Inferior parietal cortex (tissue), 1 donor: ENCODE measurements around the gene PANX3.
A peak's percentile ranks its signal among the peaks of the same experiment; 100 is the strongest.
"Not testable (repeated sequence)": the region's sequence is repeated elsewhere in the genome, so short reads cannot be mapped to it uniquely, and the experiment has no call there.

Experiments used
- DNase-seq: peaks from one replicate; pipeline ENCODE4 v3.0.0-alpha.2; 2016; ENCODE audit errors: extremely low spot score

The PANX3 gene

GRCh38 chr11:124611064-124611463 is at the start of gene PANX3:
Gene PANX3 (plus strand): TSS chr11:124611428. CDS start chr11:124611557, 129 bp downstream.
- DNase-seq, result no peak

DNA sequence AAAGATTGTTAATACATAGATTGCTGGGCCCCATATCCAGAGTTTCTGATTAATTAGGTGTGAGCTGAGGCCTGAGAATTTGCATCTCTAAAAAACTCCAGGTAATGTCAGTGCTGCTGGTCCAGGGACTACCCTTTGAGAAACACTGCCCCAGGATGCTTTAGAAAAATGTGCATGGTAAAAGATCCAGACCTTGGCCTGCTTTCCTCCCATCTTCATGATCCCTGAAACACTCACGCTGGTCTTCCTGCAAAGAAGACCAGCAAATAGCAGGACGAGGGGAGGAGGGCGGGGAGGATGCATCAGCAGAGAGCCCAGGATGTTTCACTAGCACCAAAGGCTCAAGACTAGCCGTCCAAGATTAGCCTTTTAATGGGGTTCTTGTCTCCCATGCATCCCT is 41.5 kb upstream of the PANX3 start, which contains the start of gene OR8A1:
Gene OR8A1 (plus strand): TSS at position 301 of the 400 bp plus-strand sequence. CDS start 123 bp downstream, outside the sequence.
- no peak for DNase-seq

DNA sequence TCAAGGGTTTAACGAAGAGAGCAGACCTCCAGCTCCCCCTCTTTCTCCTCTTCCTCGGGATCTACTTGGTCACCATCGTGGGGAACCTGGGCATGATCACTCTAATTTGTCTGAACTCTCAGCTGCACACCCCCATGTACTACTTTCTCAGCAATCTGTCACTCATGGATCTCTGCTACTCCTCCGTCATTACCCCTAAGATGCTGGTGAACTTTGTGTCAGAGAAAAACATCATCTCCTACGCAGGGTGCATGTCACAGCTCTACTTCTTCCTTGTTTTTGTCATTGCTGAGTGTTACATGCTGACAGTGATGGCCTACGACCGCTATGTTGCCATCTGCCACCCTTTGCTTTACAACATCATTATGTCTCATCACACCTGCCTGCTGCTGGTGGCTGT is 41.1 kb upstream of the PANX3 start:
- no peak for DNase-seq

GRCh38 chr11:124577716-124578427 is 33.4 kb upstream of the PANX3 start:
- no peak for DNase-seq

DNA sequence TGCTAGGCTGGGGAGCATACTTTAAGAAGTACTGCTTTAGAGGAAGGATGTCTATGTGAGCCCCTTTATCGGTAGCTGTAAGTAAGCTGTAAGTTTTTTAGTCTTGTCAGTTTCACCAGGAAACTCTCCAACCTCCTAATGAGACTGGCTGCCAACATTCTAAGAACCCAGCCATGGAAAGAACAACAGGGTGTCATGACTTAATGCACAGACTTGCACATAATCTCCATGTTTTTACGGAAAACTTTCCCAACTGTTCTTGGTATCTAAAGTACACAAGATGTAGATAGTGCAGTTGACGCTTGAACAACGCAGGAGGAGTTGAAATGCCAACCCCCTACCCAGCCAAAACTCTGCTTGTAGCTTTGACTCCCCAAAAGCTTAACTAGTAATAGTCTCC is 32.5 kb upstream of the PANX3 start:
- no peak for DNase-seq

DNA sequence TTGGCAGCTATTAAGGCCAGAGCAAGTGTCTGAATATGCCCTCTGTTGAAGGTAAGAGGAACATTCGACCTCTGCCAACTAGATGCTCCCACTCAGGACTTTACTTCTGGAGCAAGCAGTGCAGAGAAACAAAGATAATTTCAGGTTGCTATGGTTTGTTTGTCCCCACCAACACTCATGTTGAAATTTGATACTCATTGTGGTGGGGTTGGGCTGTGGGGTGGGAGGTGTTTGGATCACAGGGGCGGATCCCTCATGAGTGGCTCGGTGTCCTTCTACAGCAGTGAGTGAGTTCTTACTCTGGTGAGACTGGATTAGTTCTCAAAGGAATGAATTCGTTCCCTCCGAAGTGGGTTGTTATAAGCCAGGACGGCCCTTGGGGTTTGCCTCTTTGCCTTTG is 29.4 kb upstream of the PANX3 start:
- DNase-seq, result no peak

GRCh38 chr11:124582565-124582964 is 28.7 kb upstream of the PANX3 start:
- DNase-seq, result no peak

DNA sequence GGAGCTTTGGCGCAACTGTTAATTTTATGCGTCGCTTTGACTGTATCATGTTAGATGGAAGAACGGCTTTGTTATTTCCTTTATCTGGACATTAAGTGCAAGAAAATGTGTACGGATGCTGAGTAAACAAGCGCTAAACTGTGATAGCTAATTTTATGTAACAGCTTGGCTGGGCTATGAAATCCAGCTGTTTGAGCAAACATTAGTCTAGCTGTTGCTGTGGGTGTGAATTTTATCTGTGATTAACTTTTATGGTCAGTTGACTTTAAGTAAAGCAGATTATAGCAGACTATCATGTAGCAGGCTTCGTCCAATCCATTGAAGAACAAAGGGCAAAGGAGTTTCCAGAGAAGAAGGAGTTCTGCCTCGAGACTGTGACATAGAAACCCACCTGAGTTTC is 27.4 kb upstream of the PANX3 start:
- DNase-seq, result no peak

DNA sequence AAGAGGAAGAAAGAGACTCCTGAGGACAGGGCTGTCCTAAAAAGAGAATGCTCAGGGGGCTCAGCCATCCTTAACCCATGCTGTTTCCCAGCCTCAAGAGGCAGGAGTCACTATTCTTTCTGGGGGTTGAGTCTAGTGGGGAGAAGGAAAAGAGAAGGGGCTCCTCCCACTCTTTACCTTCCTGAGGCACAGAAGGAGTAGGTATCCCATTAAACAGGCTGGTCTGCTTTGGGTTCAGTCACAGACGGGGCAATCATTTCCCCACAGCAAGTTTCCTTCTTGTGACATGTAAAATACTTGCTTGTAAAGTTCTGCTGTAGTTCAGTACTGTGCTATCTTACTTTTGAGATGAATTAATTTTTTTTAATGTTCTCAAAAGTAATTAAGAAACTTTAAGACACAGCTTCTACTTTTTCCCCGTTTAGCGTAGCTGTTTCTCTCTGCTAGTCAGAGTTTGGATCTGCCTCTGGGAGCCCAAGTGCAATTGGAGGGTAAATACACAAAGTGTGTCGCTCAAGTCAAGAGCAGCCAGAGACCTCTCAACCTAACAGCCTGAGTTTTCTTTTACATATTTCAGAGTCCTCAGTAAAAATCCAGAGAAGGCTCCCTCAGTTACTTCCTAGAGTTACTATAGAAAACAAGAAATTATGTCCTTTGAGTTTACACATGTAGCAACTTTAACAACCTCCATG is 26.4 kb upstream of the PANX3 start:
- DNase-seq, result no peak

DNA sequence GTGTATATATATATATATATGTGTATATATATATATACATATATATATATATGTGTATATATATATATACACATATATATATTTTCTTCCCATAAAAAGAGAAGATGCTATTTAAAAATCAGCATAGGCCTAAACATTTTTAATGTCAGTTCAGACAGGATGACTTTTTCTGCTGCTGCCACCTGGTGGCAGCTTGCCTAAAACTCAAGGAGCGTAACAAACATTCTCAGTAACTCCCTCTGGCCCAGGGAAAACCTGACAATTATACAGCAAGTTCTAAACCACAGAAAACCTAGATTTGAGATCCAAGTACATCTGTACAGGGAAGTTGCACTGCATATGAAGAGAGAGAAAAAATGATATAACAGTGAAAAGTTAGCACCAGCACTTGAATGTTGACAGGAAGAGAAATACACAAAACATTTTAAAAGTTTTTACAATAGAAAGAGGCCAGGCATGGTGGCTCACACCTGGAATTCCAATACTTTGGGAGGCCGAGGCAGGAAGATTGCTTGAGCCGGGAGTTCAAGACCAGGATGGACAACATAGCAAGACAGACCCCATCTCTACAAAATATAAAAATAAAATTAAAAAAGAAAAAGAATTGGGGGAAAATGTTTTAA is 24.9 kb upstream of the PANX3 start:
- peak; percentile 81 for DNase-seq

GRCh38 chr11:124591430-124591829 is 19.8 kb upstream of the PANX3 start:
- no peak for DNase-seq

- DNase-seq, result no peak
Measured at GRCh38 chr11:124592627-124593026, 18.6 kb upstream of the PANX3 start.

- no peak for DNase-seq
Measured at GRCh38 chr11:124595302-124595701, 15.9 kb upstream of the PANX3 start.

DNA sequence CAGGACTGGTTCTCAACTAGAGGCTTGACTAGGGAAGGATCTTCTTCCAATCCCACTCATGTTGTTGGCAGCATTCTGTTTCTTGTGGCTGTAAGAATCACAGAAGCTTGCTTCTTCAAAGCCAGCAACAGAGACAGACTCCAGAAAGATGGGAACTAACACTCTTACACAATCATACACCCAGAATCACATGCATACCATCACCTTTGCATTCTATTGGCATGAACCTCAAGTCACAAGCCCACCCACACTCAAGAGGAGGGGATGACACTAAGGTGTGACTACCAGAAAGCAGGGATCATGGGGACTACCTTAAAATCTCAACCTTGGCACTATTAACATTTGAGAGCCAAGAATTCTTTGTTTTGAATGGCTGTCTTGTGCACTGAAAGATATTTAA is 13.6 kb upstream of the PANX3 start:
- DNase-seq, result no peak

GRCh38 chr11:124600621-124601320 is 10.5 kb upstream of the PANX3 start:
- DNase-seq, result no peak

DNA sequence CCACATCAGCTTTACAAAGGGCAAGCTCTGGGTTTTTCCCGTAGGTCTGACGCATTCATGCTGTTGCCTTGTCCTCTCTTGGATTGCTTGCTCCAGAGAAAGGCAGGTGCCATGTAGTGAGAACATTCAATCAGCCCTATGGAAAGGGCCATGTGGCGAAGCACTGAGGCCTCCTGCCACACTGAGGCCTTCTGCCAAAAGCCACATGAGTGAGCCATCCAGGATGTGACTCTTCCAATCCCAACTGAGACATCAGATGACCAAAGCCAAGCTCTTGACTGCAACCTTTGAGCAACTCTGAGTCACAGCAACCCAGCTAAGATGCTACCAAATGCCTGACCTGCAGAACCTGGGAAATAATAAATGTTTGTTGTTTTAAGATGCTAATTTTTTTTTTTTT is 9.0 kb upstream of the PANX3 start:
- DNase-seq, result no peak

- DNase-seq, result not testable (repeated sequence)
Measured at GRCh38 chr11:124602723-124603122, 8.5 kb upstream of the PANX3 start.

DNA sequence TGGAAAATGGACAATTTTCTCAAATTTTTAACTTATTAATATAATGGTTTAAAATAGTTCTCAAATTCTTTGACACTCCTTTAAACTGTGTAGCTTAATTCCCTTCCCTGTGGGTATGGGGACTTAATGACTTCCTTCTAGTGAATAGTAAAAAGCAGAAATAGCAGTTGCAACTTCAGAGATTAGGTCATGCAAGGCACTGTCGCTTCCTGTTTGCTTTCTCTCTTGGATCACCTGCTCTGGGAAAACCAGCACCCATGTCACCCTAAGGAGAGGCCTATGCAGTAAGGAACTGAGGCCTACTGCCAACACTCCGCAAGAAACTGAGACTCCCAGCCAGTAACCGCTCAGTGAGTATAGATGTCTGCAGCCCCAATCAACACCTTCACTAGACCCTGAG is 5.5 kb upstream of the PANX3 start:
- DNase-seq, result no peak

- no peak for DNase-seq
Measured at GRCh38 chr11:124608147-124608546, 3.1 kb upstream of the PANX3 start.

DNA sequence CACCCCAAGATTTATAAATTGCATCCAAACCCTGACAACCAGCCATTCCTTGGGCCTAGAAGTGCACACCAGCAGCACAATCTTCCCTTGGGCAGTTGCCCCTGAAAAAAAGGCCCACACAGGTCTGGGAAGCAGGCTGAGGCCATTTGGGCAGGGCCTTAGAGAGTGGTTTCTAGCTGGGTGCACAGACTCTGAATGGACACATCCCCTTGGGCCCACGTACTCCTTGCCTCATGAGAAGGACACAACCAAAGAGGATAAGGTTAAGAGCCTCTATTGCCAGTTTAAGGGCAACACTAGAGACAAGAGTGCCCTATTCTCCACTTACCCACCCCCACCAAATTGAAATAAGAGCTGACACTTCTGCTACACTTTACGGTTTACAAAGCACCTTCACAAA is 933 bp upstream of the PANX3 start:
- DNase-seq, result no peak

DNA sequence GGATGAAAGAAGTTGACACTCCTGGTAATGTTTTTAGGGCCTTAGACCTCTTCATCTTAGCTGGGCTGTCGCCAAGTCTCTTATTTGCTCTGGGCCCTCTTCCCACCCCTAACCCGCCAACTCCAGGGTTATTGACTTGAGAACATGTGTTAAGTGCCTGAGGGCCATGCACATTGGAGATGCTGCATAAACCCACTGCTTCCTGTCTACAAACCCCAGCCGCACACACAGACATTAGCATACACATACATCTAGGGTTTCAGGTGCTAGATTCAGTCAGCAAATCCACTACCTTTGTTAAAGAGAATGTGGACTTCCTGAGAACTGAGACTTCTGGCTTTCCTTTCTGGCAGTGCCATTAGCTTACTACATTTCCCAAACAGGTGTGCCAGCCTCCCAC is 817 bp downstream of the PANX3 start:
- no peak for DNase-seq

DNA sequence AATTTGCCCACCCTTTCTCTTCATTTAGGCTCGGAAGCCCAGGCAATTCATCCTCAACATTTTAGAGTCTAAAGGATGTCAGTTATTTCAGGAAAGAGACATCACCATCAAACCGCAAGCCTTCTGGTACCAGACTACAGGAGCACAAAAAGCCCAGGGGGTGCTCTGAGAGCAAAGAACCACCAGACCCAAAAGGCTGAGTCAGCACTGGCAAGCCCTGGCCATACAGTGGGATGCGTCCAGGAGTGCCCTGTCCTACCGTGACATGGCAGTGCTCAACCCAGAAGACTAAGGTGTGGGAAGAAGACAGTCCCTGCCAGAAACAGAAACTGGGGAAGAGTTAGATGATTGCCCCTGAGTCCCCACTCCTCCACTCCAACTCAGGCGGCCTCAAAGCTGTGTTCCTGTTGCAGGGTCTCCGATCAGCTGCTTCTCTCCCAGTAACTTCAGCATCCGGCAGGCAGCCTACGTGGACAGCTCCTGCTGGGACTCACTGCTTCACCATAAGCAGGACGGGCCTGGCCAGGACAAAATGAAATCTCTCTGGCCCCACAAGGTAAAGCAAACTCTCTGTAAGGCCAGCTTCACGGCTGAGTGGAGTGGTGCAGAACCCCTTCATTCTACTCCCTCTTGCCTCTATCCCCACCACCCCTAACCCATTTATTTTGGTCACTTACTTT is 1.5 kb downstream of the PANX3 start:
- no peak for DNase-seq
